Upper lobe of right lung (tissue), 1 donor: ENCODE results near the gene TAAR9. TPM values are rescaled to one million over a fixed set of nuclear protein-coding genes. Genes with fewer than 3 reads are reported as not detected.
A peak's percentile ranks its signal among the peaks of the same experiment; 100 is the strongest.

Experiments used
- ATAC-seq: fragments of 200-7000 bp; cut with Tn5 transposase; one replicate; pipeline ENCODE4 v1.9.1; 2020; ENCODE audit warnings: mild to moderate bottlenecking, moderate library complexity
- DNase-seq: peaks from one replicate; pipeline ENCODE4 v3.0.0-alpha.2; 2020
- H3K27ac ChIP-seq: fragments of 200-600 bp; one replicate; pipeline ENCODE4 v1.8.0; 2022
- H3K27me3 ChIP-seq: fragments of 200-600 bp; one replicate; pipeline ENCODE4 v1.8.0; 2022; ENCODE audit warnings: mild to moderate bottlenecking
- H3K36me3 ChIP-seq: fragments of 200-600 bp; one replicate; pipeline ENCODE4 v1.8.0; 2022
- H3K4me1 ChIP-seq: fragments of 200-600 bp; one replicate; pipeline ENCODE4 v1.8.0; 2022
- H3K4me3 ChIP-seq: fragments of 200-600 bp; one replicate; pipeline ENCODE4 v1.8.0; 2022; ENCODE audit warnings: mild to moderate bottlenecking
- H3K9me3 ChIP-seq: fragments of 200-600 bp; one replicate; pipeline ENCODE4 v1.8.0; 2022
- CTCF ChIP-seq: fragments of 200-600 bp; IDR thresholded peaks from one replicate; pipeline ENCODE4 v1.8.0; 2022; ENCODE audit warnings: antibody characterized with exemption
- intact Hi-C: fragments of 100-400 bp; cut with DNase I; formaldehyde crosslinking; loops from one replicate; pipeline ENCODE4 v1.11.0; 2022
- total RNA-seq: library from RNA; stranded (reverse); fragmentation: NEBNext Ultra II Directional; extraction: Animal tissue kit (Norgen Biotek cat#: 25700); gene quantifications from one replicate; pipeline ENCODE4 v1.2.1, GENCODE V29; 2021
- donor health status: DM: no; HTN: yes; CAD: no; lungs with severe emphysema.

The TAAR9 gene
- total RNA-seq, 1 donor from 2014 or later: not detected

GRCh38 chr6:132491881-132492280 is 46.2 kb upstream of the TAAR9 start:
- no peak for TF ChIP-seq CTCF
- H3K27me3 ChIP-seq: no peaks in the 10 kb centered on the region
- intact Hi-C loops: no loop called here
- H3K9me3 ChIP-seq: no peaks in the 10 kb centered on the region
- DNase-seq (no peak), ATAC-seq (peak; percentile 51)
- H3K4me3 ChIP-seq: no peak overlapping the region
- H3K4me1 ChIP-seq: peaks cover 36% of the 10 kb centered on the region
- no peak overlapping the region for H3K27ac ChIP-seq
- no peaks in the 10 kb centered on the region for H3K36me3 ChIP-seq

DNA sequence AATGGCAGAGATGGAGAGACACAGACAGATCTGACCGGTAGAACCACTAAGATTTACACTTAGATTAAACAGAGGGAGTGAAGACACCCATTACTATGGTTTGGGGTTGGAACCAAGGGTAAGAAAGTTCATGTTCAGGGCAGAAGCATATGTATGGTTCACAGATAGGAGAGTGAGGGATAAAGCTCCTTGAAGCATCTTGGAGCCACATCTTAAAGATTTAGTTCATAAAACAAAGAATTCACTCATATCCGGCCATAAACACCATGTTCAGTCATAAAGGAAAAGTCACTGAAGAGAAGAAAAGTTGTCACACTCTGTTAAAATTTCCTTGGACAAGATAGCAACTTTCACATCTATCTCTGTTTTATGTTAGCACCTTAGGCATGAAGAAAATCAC is 43.1 kb upstream of the TAAR9 start:
- H3K27ac ChIP-seq: no peak overlapping the region
- no peak for TF ChIP-seq CTCF
- DNase-seq (no peak), ATAC-seq (no peak)
- H3K9me3 ChIP-seq: no peaks in the 10 kb centered on the region
- H3K36me3 ChIP-seq: peaks cover 9% of the 10 kb centered on the region
- H3K4me1 ChIP-seq: peaks cover 42% of the 10 kb centered on the region
- intact Hi-C loops: no loop called here
- no peaks in the 10 kb centered on the region for H3K27me3 ChIP-seq
- H3K4me3 ChIP-seq: no peak overlapping the region

- ATAC-seq: no peak
- H3K4me1 ChIP-seq: peaks cover 41% of the 10 kb centered on the region
- H3K27me3 ChIP-seq: no peaks in the 10 kb centered on the region
Observed at GRCh38 chr6:132495604-132496079, 42.4 kb upstream of the TAAR9 start.

DNA sequence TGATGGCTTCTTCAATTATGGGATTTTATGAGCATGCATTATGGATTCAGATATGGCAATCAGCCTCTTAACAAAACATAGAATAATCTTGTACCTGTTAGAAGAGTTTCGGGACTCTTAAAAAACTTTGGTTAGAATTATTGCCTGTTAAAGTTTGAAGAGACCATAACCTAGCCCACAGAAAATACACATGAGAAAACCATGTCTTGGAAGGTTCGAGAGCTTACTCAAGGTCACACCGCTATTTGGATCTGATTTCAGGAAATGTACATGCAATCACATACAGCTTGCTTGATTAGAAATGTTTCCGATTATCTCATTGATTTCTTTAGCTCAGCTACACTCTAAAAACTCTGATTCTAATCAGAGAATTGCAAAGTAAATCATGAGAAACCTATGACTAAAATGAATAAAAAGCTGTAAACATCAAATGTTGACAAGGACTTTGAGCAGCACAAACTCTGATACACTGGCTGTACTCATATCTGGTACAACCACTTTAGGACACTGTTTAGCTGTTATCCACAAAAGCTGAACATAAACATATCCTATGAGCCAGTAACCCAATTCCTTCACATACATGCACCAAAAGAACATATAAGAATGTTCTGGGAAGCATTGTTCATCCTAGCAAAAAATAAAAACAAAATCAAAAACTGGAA is 41.4 kb upstream of the TAAR9 start:
- TF ChIP-seq CTCF: no peak
- peaks cover 22% of the 10 kb centered on the region for H3K36me3 ChIP-seq

More at GRCh38 chr6:132495604-132496079, 42.4 kb upstream of the TAAR9 start:
- no peak overlapping the region for H3K27ac ChIP-seq
- peaks cover 12% of the 10 kb centered on the region for H3K36me3 ChIP-seq
- no peaks in the 10 kb centered on the region for H3K9me3 ChIP-seq
- intact Hi-C loops: no loop called here
- no peak overlapping the region for H3K4me3 ChIP-seq
- no peak for DNase-seq
- no peak for TF ChIP-seq CTCF

DNA sequence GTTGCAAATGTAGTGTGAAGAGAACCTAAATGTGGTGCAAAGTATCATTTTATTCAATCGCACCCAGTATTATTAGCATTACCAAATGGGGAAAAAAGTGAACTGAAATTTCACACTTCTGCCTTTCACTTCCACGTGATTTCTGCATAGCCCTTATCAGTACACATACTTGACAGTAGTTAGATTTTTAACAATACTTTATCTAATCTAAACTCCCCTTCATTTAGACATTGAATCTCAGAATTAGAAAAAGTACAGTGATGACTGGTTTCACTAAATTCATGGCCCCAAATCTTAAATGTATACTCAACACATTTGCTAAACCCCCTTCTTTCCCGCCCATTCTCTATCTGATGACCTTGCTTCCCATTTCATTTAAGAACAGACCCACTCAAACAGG is 39.4 kb upstream of the TAAR9 start:
- DNase-seq: no peak
- H3K36me3 ChIP-seq: peaks cover 42% of the 10 kb centered on the region
- no peak overlapping the region for H3K4me3 ChIP-seq
- no peaks in the 10 kb centered on the region for H3K27me3 ChIP-seq
- intact Hi-C loops: no loop called here
- H3K9me3 ChIP-seq: no peaks in the 10 kb centered on the region
- peak; percentile 55 for ATAC-seq
- H3K4me1 ChIP-seq: peaks cover 26% of the 10 kb centered on the region
- no peak overlapping the region for H3K27ac ChIP-seq
- no peak for TF ChIP-seq CTCF

More for the DNA sequence above, 41.4 kb upstream of the TAAR9 start:
- H3K9me3 ChIP-seq: no peaks in the 10 kb centered on the region
- H3K27ac ChIP-seq: no peak overlapping the region
- no peak for DNase-seq
- no peaks in the 10 kb centered on the region for H3K27me3 ChIP-seq
- intact Hi-C loops: no loop called here
- no peak for ATAC-seq
- no peak overlapping the region for H3K4me3 ChIP-seq
- peaks cover 34% of the 10 kb centered on the region for H3K4me1 ChIP-seq
